Fibroblast of lung (primary cell): ENCODE results near the gene MAML2. TPM values are rescaled to one million over a fixed set of nuclear protein-coding genes. Genes with fewer than 3 reads are reported as not detected.

Experiments
- DNase-seq, 2 donors: peaks; one replicate each; pipeline versions ENCODE4 v3.0.0 to v3.0.0-alpha.2; 2010; ENCODE audit warnings: low read depth in 2 of 2
- H2AFZ ChIP-seq: 2 replicates; pipeline ENCODE4 v1.5.1; 2012; ENCODE audit warnings: low read length, control low read depth, inconsistent platforms
- H3K27ac ChIP-seq: 2 replicates; pipeline ENCODE4 v1.5.1; 2011; ENCODE audit warnings: low read length, control low read depth; ENCODE audit not compliant: insufficient read depth
- H3K27me3 ChIP-seq: 2 replicates; pipeline ENCODE4 v1.5.1; 2011; ENCODE audit warnings: mild to moderate bottlenecking, low read length; ENCODE audit not compliant: control insufficient read depth, insufficient read depth
- H3K36me3 ChIP-seq: 2 replicates; pipeline ENCODE4 v1.5.1; 2011; ENCODE audit warnings: low read length; ENCODE audit not compliant: control insufficient read depth, insufficient read depth
- H3K4me1 ChIP-seq: 2 replicates; pipeline ENCODE4 v1.5.1; 2011; ENCODE audit warnings: low read length; ENCODE audit not compliant: control insufficient read depth, insufficient read depth; ENCODE audit errors: extremely low read depth
- H3K4me2 ChIP-seq: 2 replicates; pipeline ENCODE4 v1.5.1; 2011; ENCODE audit warnings: low read length, control low read depth; ENCODE audit not compliant: insufficient read depth; ENCODE audit errors: extremely low read depth
- H3K4me3 ChIP-seq, 4 experiments: fragments of 200-600 bp in 1 of 4; sonication (generic) in 1 of 4; replicated peaks in 1 of 4; 2 replicates each; pipeline ENCODE4 v1.5.1; 2011 to 2016; ENCODE audit warnings: low read length in 4 of 4, low read depth in 3 of 4, mild to moderate bottlenecking in 3 of 4, control low read depth in 2 of 4, inconsistent platforms in 1 of 4, mixed read lengths in 1 of 4; ENCODE audit not compliant: insufficient read depth in 1 of 4; ENCODE audit errors: control extremely low read depth in 1 of 4
- H3K79me2 ChIP-seq: 2 replicates; pipeline ENCODE4 v1.5.1; 2012; ENCODE audit warnings: mild to moderate bottlenecking, low read length, inconsistent platforms; ENCODE audit not compliant: control insufficient read depth, insufficient read depth
- H3K9ac ChIP-seq: 2 replicates; pipeline ENCODE4 v1.5.1; 2011; ENCODE audit warnings: mild to moderate bottlenecking, low read length, control low read depth; ENCODE audit not compliant: insufficient read depth
- H3K9me3 ChIP-seq: 2 replicates; pipeline ENCODE4 v1.5.1; 2012; ENCODE audit warnings: low read depth, low read length; ENCODE audit not compliant: control insufficient read depth, insufficient read depth
- H4K20me1 ChIP-seq: 2 replicates; pipeline ENCODE4 v1.5.1; 2011; ENCODE audit warnings: low read length; ENCODE audit not compliant: control insufficient read depth, insufficient read depth; ENCODE audit errors: extremely low read depth
- CTCF ChIP-seq, 2 donors: IDR thresholded peaks in 1 of 2; conservative IDR thresholded peaks in 1 of 2; 1 replicate in 1 of 2; 2 replicates in 1 of 2; pipeline ENCODE4 v1.5.1; 2011 to 2012; ENCODE audit warnings: low read length in 2 of 2, control low read depth in 1 of 2, inconsistent platforms in 1 of 2, low read depth in 1 of 2, mild to moderate bottlenecking in 1 of 2
- EZH2 ChIP-seq: IDR thresholded peaks from 2 replicates; pipeline ENCODE4 v1.5.1; 2012; ENCODE audit warnings: low read length, control low read depth, mild to moderate bottlenecking; ENCODE audit errors: missing control alignments
- polyA plus RNA-seq, 2 donors: library from polyadenylated mRNA; depleted of rRNA in 1 of 2; stranded (reverse) in 1 of 2; unstranded in 1 of 2; fragments of >200 nt; gene quantifications; 2 replicates each; pipeline ENCODE4 v1.2.1, GENCODE V29; 2011 to 2012; ENCODE audit warnings: missing spikeins in 1 of 2
- total RNA-seq: library from RNA; depleted of rRNA; stranded (reverse); fragments of >200 nt; gene quantifications from 2 replicates; pipeline ENCODE4 v1.2.1, GENCODE V29; 2014

Gene MAML2
- total and polyA plus RNA-seq, 2 donors (not counting 1 experiment from before 2014, with no cell fraction given), result 13.0 to 19.0 TPM

DNA sequence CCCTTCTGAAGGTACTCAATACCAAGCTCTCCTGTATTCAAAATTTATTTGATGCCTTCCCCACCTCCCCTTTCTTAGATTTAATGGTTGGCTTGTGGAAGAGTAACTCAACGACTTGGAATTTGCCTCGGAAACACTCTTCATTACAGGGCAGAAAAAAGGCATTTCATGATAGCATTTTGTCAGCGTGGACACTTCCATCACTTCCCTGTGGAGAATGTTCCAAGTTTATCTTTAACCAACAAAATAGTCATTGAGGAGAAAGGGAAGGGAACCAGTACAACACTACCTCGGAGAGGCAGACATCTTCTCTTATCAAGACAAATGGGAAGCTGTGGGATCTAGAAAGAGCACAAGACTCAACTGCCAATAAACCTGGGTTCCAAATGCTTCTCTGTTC is 241.8 kb downstream of the MAML2 start:
- peak in 1 of 2 donors; percentile 58 for DNase-seq
- Histone ChIP-seq H3K9me3 (no peaks in the 10 kb centered on the region), H3K79me2 (peaks cover 4% of the 10 kb centered on the region), H3K27me3 (no peaks in the 10 kb centered on the region), H3K27ac (no peak overlapping the region), H4K20me1 (no peaks in the 10 kb centered on the region), H3K36me3 (no peaks in the 10 kb centered on the region), H3K9ac (no peak overlapping the region), H2AFZ (no peak overlapping the region), H3K4me3 (no peak overlapping the region), H3K4me1 (peaks cover 22% of the 10 kb centered on the region), H3K4me2 (no peak overlapping the region)
- TF ChIP-seq EZH2 (no peak), CTCF (conservative IDR thresholded peaks at IDR 0.05 in 1 of 2, IDR thresholded peaks at IDR 0.05 in 1 of 2; ENCODE audit: low read depth in 1 of 2, low read length in 2 of 2) (no peak)

DNA sequence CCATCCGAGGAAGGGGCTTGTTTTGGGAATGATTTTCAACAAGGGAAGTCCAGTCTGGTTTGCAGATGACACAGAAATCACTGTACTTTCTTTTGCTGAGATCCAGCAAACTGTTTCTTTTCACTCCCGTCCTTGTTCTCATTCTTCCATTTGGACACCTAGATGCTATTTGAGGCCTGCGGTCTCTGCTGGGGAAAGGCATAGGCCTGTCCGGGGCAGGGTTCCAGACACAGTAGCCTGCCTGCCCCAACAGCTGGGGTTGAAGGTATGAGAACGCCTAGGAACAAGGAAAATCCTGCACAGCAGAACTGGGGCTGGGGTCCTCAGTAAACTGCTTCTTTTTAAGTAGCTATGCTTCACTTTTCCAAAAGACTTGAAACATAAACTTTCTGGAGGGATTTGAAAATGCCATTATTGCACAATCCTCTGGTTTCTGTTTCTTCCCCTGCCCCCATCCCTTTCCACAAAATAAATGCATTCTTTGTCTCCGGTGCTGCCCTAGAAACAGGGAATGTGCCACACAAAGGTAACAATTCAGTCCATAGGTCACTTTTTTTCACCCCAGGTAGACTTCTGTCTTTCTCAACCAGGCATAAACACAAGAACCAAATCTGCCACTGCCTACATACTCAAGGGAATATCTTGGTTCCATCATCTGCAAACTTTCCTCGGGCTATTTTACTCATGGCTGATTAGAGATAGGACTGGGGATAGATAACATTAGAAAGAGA is 244.3 kb downstream of the MAML2 start:
- H3K9ac ChIP-seq, result no peak overlapping the region
- H3K4me3 ChIP-seq, result no peak overlapping the region
- no peaks in the 10 kb centered on the region for H3K9me3 ChIP-seq
- H3K36me3 ChIP-seq, result no peaks in the 10 kb centered on the region
- H2AFZ ChIP-seq, result peak overlapping the region; percentile 15
- no peaks in the 10 kb centered on the region for H3K27me3 ChIP-seq
- peaks cover 22% of the 10 kb centered on the region for H3K4me1 ChIP-seq
- TF ChIP-seq CTCF (conservative IDR thresholded peaks at IDR 0.05 in 1 of 2, IDR thresholded peaks at IDR 0.05 in 1 of 2; ENCODE audit: low read depth in 1 of 2, low read length in 2 of 2) (no peak), EZH2 (no peak)
- peak overlapping the region; percentile 65 for H3K27ac ChIP-seq
- DNase-seq, result peak; percentile 51 to 58
- H3K4me2 ChIP-seq, result peak overlapping the region; percentile 86
- peaks cover 4% of the 10 kb centered on the region for H3K79me2 ChIP-seq
- no peaks in the 10 kb centered on the region for H4K20me1 ChIP-seq

DNA sequence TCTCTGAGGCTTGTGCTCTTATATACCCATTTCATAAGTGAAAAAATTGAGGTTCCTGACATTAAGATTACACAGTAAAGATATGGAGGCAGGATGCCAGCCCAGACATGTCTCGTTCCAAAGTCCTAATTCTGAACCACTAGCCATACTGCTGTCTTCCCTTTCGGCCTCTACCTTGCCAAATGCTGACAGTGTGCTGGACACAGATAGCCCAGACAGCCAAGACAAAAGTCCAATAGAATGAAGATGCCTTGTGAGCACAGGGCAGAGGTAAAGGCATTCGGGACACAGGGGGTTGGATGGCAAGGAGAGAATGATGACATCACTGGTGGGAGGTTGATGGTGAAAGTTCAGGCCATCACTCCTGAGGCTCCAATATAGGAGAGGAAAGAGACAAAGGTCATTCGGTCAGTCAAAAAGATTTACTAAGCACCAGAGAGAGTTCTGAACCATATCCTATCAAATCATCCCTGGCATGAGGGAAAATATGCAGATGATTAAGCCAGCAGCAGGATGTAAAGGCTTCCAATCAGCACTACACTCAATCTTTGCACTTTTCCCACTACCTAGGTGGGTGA is 245.1 kb downstream of the MAML2 start:
- Histone ChIP-seq H2AFZ (no peak overlapping the region), H3K4me3 (no peak overlapping the region), H3K4me1 (peaks cover 16% of the 10 kb centered on the region), H3K9ac (no peak overlapping the region), H3K9me3 (no peaks in the 10 kb centered on the region), H3K4me2 (peak overlapping the region; percentile 86), H3K36me3 (no peaks in the 10 kb centered on the region), H3K27me3 (no peaks in the 10 kb centered on the region), H3K27ac (peak overlapping the region; percentile 65), H4K20me1 (no peaks in the 10 kb centered on the region), H3K79me2 (peaks cover 4% of the 10 kb centered on the region)
- TF ChIP-seq EZH2 (no peak), CTCF (conservative IDR thresholded peaks at IDR 0.05 in 1 of 2, IDR thresholded peaks at IDR 0.05 in 1 of 2; ENCODE audit: low read depth in 1 of 2, low read length in 2 of 2) (no peak)
- peak in 1 of 2 donors; percentile 57 for DNase-seq
